ENCODE data around the gene CD7. TPM values are rescaled to one million over a fixed set of nuclear protein-coding genes. Genes with fewer than 3 reads are reported as not detected.

Gene CD7
- total RNA-seq, 1 donor from 2014 or later = 1.4 TPM

DNA sequence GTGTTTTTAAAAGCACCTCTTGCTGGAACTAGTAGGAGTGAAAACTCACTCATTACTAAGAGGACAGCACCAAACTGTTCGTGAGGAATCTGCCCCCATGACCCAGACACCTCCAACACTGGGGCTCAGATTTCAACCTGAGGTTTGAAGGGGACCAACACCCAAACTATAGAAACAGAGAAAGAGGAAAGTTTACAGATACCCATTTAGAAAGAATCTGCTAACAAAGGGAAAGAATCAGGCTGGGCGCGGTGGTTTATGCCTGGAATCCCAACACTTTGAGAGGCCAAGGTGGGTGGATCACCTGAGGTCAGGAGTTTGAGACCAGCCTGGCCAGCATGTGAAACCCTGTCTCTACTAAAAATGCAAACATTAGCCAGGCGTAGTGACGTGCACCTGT lies 40.5 kb downstream of the CD7 start:
- peak overlapping the region; percentile 57 for H3K4me3 Mint-ChIP-seq

DNA sequence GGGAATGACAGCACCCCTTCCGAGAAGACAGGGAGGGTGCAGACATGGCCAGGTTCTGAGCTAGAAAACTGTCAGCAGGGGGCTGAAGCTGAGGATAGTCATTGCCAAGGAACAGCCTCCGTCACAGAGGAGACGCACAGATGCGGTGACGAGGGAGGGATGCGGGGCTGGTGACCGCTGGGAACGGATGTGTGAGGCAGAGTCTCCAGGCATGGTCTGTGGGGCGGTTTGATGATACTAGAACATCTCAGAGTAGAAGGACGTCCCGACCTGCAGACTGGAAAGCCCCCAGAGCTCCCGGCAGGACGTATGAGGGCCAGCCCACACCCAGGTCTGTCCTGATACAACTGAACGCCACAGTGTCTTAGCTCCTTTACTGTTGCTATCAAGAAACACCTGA lies 42.1 kb downstream of the CD7 start:
- no peak for TF ChIP-seq CTCF (conservative IDR thresholded peaks at IDR 0.05)
- peak overlapping the region; percentile 73 for H3K4me3 Mint-ChIP-seq
- DNase-seq (ENCODE audit: extremely low spot score, unreplicated experiment) = no peak
- H3K9me3 Mint-ChIP-seq = no peaks in the 10 kb centered on the region
- H3K27me3 Mint-ChIP-seq = no peaks in the 10 kb centered on the region
- peak overlapping the region; percentile 73 for H3K27ac Mint-ChIP-seq
- H3K36me3 Mint-ChIP-seq = peaks cover 12% of the 10 kb centered on the region
- H3K4me1 Mint-ChIP-seq (ENCODE audit: unreplicated experiment) = peaks cover 36% of the 10 kb centered on the region

More for the DNA sequence above, 40.5 kb downstream of the CD7 start:
- Mint-ChIP-seq H3K27ac (peak overlapping the region; percentile 84), H3K36me3 (peaks cover 6% of the 10 kb centered on the region), H3K27me3 (no peaks in the 10 kb centered on the region), H3K4me1 (ENCODE audit: unreplicated experiment) (peaks cover 35% of the 10 kb centered on the region), H3K9me3 (no peaks in the 10 kb centered on the region)
- DNase-seq (ENCODE audit: extremely low spot score, unreplicated experiment) = no peak
- TF ChIP-seq CTCF (conservative IDR thresholded peaks at IDR 0.05) = no peak

- DNase-seq (ENCODE audit: extremely low spot score, unreplicated experiment) = no peak
- Mint-ChIP-seq H3K4me3 (peak overlapping the region; percentile 93), H3K27ac (peak overlapping the region; percentile 97), H3K27me3 (no peaks in the 10 kb centered on the region), H3K4me1 (ENCODE audit: unreplicated experiment) (peaks cover 44% of the 10 kb centered on the region), H3K9me3 (no peaks in the 10 kb centered on the region), H3K36me3 (peaks cover 19% of the 10 kb centered on the region)
- no peak for TF ChIP-seq CTCF (conservative IDR thresholded peaks at IDR 0.05)
Measured at GRCh38 chr17:82274134-82275020, 43.0 kb downstream of the CD7 start.

DNA sequence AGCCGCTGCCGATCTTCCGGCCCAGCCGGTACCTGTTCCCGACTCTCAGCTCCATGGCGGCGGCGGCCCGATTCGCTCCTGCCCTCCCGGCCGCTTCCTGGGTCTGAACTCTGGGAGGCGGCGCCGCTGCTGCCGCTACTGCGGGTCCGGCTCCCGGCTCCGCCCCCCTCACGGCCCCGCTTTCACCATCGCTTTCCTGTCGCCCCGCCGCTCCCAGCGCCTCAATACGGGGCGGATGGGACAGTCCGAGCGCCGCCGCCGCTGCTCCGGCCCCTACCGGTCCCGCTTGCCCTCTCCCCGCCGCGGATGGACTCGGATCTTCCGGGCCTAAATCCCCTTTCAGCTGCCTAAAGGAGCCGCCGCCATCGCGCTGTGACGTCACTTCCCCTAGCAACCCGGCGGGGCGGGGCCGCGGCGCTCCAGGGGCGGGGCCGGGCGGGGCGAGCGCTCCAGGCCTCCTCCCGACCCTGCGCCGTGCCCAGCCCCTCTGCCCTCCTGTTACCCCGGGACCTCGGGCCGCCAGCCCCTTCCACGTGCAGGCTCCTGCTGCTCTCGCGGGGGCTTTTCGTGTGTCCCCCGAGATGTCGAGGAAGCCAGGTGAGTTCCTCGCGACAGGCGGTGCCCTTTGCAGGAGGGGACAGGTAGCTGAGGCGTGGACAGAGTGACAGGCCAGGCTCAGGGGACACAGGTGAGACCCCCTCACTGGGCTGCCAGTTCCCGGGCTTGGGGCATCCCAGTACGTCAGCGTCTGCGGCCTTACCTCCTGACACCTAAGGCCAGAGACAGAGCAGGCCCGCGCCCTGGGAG lies 43.9 kb downstream of the CD7 start, which contains the start of gene CSNK1D:
CSNK1D (minus strand) TSS at position 374 of the 807 bp plus-strand sequence; CDS start at position 55, 319 bp downstream.
- no peaks in the 10 kb centered on the region for H3K27me3 Mint-ChIP-seq
- H3K9me3 Mint-ChIP-seq = no peaks in the 10 kb centered on the region
- H3K4me1 Mint-ChIP-seq (ENCODE audit: unreplicated experiment) = peaks cover 45% of the 10 kb centered on the region
- DNase-seq (ENCODE audit: extremely low spot score, unreplicated experiment) = peak; percentile 93
- H3K36me3 Mint-ChIP-seq = peaks cover 23% of the 10 kb centered on the region
- no peak for TF ChIP-seq CTCF (conservative IDR thresholded peaks at IDR 0.05)
- peak within 1 kb of the TSS; percentile 93 for H3K4me3 Mint-ChIP-seq
- peak within 1 kb of the TSS; percentile 97 for H3K27ac Mint-ChIP-seq

DNA sequence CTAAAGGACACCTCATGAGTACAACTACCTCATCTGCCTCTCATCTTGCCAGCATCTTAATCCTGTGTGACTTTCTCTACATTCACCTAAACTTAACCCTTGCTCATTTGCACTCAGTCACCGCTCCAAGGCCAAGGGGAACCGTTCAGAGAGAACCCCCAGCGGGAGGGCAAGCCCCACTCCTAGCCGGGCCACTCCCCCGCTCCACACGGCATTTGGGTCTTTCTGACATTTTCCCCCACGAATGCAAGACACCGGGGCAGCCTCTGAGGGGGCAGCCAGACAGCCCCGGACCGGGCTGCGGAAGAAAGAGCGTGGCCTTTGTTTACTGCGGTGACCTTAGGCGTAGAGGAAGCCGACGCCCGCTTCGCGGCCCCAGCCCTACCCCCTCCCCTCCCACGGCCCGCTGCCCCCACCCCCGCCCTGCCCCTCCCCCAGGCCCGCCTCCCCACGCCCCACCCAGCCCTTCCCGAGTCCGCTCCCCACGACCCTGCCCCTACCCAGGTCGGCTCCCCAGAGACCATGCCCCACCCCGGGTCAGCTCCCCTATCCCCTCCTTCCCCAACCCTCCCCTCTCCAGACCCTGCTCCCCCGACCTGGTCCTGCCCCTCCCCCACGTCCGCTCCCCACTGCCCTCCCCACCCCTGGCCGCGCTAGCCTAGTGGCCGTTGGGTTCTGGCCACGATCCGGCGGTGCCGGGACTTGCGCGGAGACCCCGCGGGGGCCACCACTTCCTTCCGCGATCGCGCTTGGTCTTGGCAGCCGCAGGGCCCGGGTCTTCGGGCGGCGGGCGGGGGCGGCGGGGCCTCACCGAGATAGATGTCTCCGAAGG lies 44.7 kb downstream of the CD7 start:
- Mint-ChIP-seq H3K4me3 (peak overlapping the region; percentile 93), H3K4me1 (ENCODE audit: unreplicated experiment) (peaks cover 48% of the 10 kb centered on the region), H3K27ac (peak overlapping the region; percentile 97), H3K27me3 (no peaks in the 10 kb centered on the region), H3K36me3 (peaks cover 23% of the 10 kb centered on the region), H3K9me3 (no peaks in the 10 kb centered on the region)
- DNase-seq (ENCODE audit: extremely low spot score, unreplicated experiment) = no peak
- TF ChIP-seq CTCF (conservative IDR thresholded peaks at IDR 0.05) = no peak

All from type B pancreatic cell (in vitro differentiated cells).